ENCODE results near the gene ESCO1. TPM values are rescaled to one million over a fixed set of nuclear protein-coding genes. Genes with fewer than 3 reads are reported as not detected.
A peak's percentile ranks its signal among the peaks of the same experiment; 100 is the strongest.
"Not testable (repeated sequence)": the region's sequence is repeated elsewhere in the genome, so short reads cannot be mapped to it uniquely, and the experiment has no call there.

Gene ESCO1
- total RNA-seq, 4 donors from 2014 or later: 22.1 to 41.3 (median 34.4) TPM

DNA sequence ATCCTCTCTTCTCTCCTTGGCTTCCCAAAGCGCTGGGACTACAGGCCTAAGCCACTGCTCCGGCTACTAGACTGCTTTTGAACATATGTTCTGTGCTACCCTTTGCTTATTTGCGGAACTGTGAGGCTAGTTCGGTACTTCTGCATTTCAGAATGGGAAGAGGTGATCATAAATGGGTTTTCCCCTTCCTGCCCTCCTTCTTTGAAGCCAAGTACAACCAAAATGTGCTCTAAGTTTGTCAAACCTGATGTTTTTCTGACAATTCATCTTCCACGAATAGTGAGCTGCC, 1.7 kb upstream of the ESCO1 start:
- DNase-seq: peak in 2 of 3 donors; percentile 31 to 52
- Histone ChIP-seq H3K36me3 (no peaks in the 10 kb centered on the region), H3K4me1 (peaks cover 0 to 23% (median 7%) of the 10 kb centered on the region in 4 donors), H3K9me3 (no peaks in the 10 kb centered on the region), H3K4me3 (no peak overlapping the region), H3K27me3 (no peaks in the 10 kb centered on the region), H3K27ac (peak overlapping the region in 2 of 4 donors; percentile 1 to 99)
- TF ChIP-seq POLR2A (IDR thresholded peaks at IDR 0.05): no peak
- TF ChIP-seq, protein P1, sequence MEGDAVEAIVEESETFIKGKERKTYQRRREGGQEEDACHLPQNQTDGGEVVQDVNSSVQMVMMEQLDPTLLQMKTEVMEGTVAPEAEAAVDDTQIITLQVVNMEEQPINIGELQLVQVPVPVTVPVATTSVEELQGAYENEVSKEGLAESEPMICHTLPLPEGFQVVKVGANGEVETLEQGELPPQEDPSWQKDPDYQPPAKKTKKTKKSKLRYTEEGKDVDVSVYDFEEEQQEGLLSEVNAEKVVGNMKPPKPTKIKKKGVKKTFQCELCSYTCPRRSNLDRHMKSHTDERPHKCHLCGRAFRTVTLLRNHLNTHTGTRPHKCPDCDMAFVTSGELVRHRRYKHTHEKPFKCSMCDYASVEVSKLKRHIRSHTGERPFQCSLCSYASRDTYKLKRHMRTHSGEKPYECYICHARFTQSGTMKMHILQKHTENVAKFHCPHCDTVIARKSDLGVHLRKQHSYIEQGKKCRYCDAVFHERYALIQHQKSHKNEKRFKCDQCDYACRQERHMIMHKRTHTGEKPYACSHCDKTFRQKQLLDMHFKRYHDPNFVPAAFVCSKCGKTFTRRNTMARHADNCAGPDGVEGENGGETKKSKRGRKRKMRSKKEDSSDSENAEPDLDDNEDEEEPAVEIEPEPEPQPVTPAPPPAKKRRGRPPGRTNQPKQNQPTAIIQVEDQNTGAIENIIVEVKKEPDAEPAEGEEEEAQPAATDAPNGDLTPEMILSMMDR (IDR thresholded peaks at IDR 0.05): no peak

DNA sequence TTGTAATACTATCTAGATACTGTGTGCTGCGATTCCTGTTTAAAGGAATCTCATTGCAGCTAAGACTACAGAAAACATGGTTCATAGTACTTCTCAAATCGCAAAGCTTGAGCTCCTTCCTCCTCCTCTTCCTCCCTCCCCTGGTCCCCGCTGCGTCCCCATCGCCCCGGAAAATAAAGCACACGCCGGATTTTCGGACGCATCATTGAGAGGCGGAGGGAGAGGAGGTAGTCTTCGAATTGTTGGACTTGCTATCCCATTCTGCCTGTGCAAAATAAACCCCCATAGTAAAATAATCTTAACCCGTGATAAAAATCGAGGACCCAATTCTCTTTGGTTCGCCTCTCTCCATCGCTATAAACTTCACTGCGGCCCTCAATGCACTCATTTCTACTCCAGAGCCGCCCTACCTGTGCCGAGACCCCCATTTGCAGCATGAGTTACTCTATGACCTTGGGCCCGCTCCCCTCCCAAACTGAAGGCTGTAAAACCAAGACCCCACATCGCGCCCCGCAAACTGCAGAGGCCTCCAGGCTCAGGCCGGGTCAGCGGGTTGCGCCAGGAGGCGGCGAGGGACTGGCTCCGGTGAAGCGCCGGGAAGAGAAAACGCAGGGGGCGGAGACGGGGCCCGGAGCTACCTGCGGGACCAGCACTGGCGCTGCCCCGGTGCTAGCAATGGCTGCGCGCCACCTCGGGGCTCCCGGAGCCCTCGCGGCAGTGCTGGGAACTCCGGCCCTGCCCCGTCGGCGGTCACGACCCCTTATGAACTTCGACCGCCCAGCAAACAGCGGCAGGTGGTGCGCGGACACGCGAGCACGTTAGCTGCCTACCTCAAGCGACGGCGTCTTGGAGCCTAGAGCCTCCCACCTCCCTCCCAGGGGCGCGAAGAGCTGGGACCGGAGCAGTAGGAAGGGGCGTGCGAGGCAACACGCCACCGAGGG, 649 bp downstream of the ESCO1 start:
- Histone ChIP-seq H3K9me3 (no peaks in the 10 kb centered on the region), H3K27ac (peak overlapping the region; percentile 95 to 99 (median 98)), H3K27me3 (no peaks in the 10 kb centered on the region), H3K36me3 (no peaks in the 10 kb centered on the region), H3K4me3 (peak overlapping the region; percentile 65 to 86 (median 83)), H3K4me1 (peaks cover 0 to 24% (median 7%) of the 10 kb centered on the region in 4 donors)
- peak in 2 of 3 donors; percentile 55 to 81 for DNase-seq
- TF ChIP-seq, protein P1 (IDR thresholded peaks at IDR 0.05): peak in 4 of 6 experiments; percentile 3 to 55 (median 46)
- TF ChIP-seq POLR2A (IDR thresholded peaks at IDR 0.05): no peak

DNA sequence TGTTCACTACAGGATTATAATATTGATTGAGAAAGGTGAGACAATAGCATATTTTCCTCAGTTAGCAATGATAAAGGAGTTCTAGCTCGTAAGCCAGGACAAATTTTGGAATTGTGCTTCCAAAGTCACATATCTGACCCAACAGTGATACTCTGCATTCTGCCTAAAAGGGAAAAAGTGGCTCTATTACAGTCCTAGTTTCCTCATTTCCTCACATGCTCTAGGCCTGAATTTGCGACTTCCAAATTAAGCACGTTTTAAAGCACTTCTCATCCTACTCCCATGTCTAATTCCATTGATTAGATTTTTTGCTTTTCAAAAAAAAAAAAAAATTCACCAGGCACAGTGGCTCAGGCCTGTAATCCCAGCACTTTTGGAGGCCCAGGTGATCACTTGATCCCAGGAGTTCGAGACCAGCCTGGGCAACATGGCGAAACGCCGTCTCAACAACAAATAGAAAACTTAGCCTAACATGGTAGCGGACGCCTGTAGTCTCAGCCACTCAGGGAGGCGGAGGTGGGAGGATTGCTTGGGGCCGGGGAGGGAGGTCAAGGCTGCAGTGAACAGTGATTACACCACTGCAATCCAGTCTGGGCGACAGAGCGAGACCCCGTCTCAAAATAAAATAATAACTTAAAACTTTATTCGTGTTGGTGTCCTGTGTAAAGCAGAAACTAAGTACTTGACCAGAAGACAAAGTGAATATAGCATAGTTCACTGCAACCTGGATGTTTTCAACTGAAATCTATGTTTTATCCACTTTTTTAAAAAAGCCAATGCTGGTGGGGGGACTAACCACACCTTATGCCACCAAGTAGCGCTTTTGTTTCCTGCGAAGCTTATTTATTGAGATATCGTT, 1.5 kb downstream of the ESCO1 start:
- peak overlapping the region; percentile 65 to 86 (median 83) for H3K4me3 ChIP-seq
- DNase-seq: peak in 1 of 3 donors; percentile 51
- H3K36me3 ChIP-seq: no peaks in the 10 kb centered on the region
- H3K27me3 ChIP-seq: no peaks in the 10 kb centered on the region
- peak overlapping the region; percentile 95 to 99 (median 98) for H3K27ac ChIP-seq
- H3K9me3 ChIP-seq: no peaks in the 10 kb centered on the region
- H3K4me1 ChIP-seq: peaks cover 0 to 24% (median 7%) of the 10 kb centered on the region in 4 donors
- TF ChIP-seq, protein P1 (IDR thresholded peaks at IDR 0.05): no peak
- no peak for TF ChIP-seq POLR2A (IDR thresholded peaks at IDR 0.05)

DNA sequence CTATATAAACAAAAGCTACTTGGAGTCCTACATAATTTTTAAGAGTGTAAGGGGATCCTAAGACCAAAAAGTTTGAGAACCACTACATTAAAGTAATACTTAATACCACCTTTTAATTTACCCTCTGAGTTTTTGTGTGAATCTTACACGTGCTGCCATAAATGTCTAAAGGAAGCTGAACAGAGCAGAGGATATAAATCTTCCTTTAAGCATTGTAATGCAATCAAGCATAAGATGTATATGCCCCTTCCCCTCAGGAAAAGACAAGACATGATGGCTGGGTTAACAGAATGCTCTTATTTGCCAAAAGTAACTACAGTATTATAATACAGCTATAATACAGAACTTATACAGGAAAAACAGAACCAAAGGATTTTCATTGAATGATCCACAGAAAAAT, 2.9 kb downstream of the ESCO1 start:
- DNase-seq: no peak
- no peaks in the 10 kb centered on the region for H3K9me3 ChIP-seq
- TF ChIP-seq, protein P1 (IDR thresholded peaks at IDR 0.05): no peak
- TF ChIP-seq POLR2A (IDR thresholded peaks at IDR 0.05): no peak
- no peaks in the 10 kb centered on the region for H3K27me3 ChIP-seq
- H3K36me3 ChIP-seq: no peaks in the 10 kb centered on the region
- peaks cover 0 to 24% (median 7%) of the 10 kb centered on the region in 4 donors for H3K4me1 ChIP-seq
- H3K4me3 ChIP-seq: no peak overlapping the region
- no peak overlapping the region for H3K27ac ChIP-seq

DNA sequence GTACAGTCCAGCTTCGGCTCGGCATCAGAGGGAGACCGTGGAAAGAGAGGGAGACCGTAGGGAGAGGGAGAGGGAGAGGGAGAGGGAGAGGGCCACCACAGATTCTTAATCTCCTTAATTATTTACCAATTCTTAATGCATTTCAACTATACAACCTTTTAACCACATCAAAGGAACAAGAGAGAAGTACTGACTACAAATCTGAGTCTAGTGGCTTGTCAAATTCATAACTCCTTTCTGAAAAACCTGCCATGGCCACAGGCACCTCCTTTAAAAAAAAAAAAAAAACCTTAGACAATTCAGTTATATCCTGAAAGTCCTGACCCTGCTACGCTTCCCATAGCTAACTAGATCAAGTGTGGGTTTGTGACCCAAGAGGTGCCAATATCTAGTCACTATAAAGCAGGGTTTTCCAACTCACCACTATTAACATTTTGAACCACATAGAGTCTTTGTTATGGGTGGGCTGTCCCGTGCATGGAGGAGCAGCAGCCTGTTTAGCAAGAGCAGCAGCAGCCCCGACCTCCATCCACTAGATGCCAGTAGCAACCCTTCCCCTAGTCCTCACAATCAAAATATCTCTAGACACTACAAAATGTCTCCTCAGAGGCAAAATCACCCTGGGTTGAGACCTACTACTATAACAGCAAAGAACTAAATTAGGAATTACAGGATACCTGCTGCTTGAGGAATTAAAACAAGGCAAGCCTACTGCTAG, 6.8 kb downstream of the ESCO1 start:
- Histone ChIP-seq H3K27me3 (no peaks in the 10 kb centered on the region), H3K4me3 (no peak overlapping the region), H3K4me1 (peaks cover 0 to 15% (median 1%) of the 10 kb centered on the region in 4 donors), H3K9me3 (no peaks in the 10 kb centered on the region), H3K36me3 (peaks cover 0 to 3% (median 0%) of the 10 kb centered on the region in 3 donors), H3K27ac (no peak overlapping the region)
- DNase-seq: no peak
- TF ChIP-seq POLR2A (IDR thresholded peaks at IDR 0.05): no peak
- TF ChIP-seq, protein P1 (IDR thresholded peaks at IDR 0.05): no peak

DNA sequence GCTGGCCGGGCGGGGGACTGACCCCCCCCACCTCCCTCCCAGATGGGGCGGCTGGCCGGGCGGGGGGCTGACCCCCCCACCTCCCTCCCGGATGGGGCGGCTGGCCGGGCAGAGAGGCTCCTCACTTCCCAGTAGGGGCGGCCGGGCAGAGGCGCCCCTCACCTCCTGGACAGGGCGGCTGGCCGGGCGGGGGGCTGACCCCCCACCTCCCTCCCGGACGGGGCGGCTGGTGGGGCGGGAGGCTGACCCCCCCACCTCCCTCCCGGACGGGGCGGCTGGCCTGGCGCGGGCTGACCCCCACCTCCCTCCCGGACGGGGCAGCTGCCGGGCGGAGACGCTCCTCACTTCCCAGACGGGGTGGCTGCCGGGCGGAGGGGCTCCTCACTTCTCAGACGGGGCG, 8.1 kb downstream of the ESCO1 start:
- not testable (repeated sequence) for H3K36me3 ChIP-seq, DNase-seq, H3K4me1 ChIP-seq, H3K9me3 ChIP-seq, H3K4me3 ChIP-seq, H3K27ac ChIP-seq, H3K27me3 ChIP-seq

All from Peyer's patch (tissue), 4 donors.